KMS-11 (cell line): ENCODE data around the gene EGFL6.

Experiments
- H2AFZ ChIP-seq: fragments of 200-600 bp; sonication (generic); 2 replicates; pipeline ENCODE4 v1.6.1; 2016; ENCODE audit warnings: antibody characterized with exemption, mixed run types, low read depth
- H3K27ac ChIP-seq: fragments of 200-600 bp; sonication (generic); 2 replicates; pipeline ENCODE4 v1.6.1; 2016; ENCODE audit warnings: mild to moderate bottlenecking, mixed run types
- H3K27me3 ChIP-seq: fragments of 200-600 bp; sonication (generic); 2 replicates; pipeline ENCODE4 v1.6.1; 2017; ENCODE audit warnings: mild to moderate bottlenecking, low read depth, mixed run types, moderate library complexity; ENCODE audit not compliant: insufficient read depth
- H3K36me3 ChIP-seq: fragments of 200-600 bp; sonication (generic); 2 replicates; pipeline ENCODE4 v1.6.1; 2017; ENCODE audit warnings: mild to moderate bottlenecking, mixed run types; ENCODE audit not compliant: insufficient read depth
- H3K4me1 ChIP-seq: fragments of 200-600 bp; sonication (generic); 2 replicates; pipeline ENCODE4 v1.6.1; 2016; ENCODE audit warnings: mild to moderate bottlenecking, low read depth, mixed run types; ENCODE audit not compliant: poor library complexity, severe bottlenecking
- H3K4me2 ChIP-seq: fragments of 200-600 bp; sonication (generic); 2 replicates; pipeline ENCODE4 v1.7.0; 2016; ENCODE audit warnings: mild to moderate bottlenecking, mixed run types
- H3K4me3 ChIP-seq: fragments of 200-600 bp; sonication (generic); IDR thresholded peaks from 2 replicates; pipeline ENCODE4 v1.6.1; 2017; ENCODE audit warnings: low read depth, low read length, mixed read lengths; ENCODE audit not compliant: insufficient read depth
- H3K79me2 ChIP-seq: fragments of 200-600 bp; sonication (generic); 2 replicates; pipeline ENCODE4 v1.6.1; 2016; ENCODE audit warnings: low read depth, mixed run types; ENCODE audit not compliant: insufficient read depth
- H3K9ac ChIP-seq: fragments of 200-600 bp; sonication (generic); 2 replicates; pipeline ENCODE4 v1.6.1; 2016; ENCODE audit warnings: mild to moderate bottlenecking, mixed run types
- H4K20me1 ChIP-seq: fragments of 200-600 bp; sonication (generic); 2 replicates; pipeline ENCODE4 v1.6.1; 2016; ENCODE audit warnings: mild to moderate bottlenecking, mixed run types; ENCODE audit not compliant: insufficient read depth
- TF ChIP-seq, protein P1 (sequence below): fragments of 200-600 bp; sonication (generic); conservative IDR thresholded peaks from 2 replicates; pipeline ENCODE4 v1.6.1; 2017; ENCODE audit warnings: low read depth, mild to moderate bottlenecking, antibody characterized with exemption, low read length, moderate library complexity, mixed read lengths

EGFL6 gene

DNA sequence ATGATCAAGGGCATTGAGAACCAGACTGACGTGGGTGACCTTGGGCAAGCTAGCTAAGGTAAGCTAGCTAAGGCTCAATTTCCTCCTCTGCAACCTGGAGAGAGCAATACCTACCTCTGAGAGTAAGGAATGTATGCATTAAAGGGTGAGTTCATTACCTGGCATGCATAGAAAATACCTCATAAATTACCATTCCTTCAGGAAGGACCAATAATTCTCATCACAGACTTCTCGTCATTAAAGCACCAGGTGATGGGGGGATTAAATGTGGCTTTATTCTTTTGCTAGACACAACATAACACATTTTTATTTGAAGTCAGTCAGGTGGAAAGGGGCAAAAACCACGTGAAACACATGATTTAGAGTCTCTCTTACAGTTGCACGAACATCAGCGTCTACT, 21.5 kb downstream of the EGFL6 start:
- Histone ChIP-seq H3K27ac (no peak overlapping the region), H2AFZ (no peak overlapping the region), H3K27me3 (no peaks in the 10 kb centered on the region), H3K4me3 (no peak overlapping the region), H3K36me3 (no peaks in the 10 kb centered on the region), H3K9ac (no peak overlapping the region), H3K79me2 (no peaks in the 10 kb centered on the region), H4K20me1 (no peaks in the 10 kb centered on the region), H3K4me1 (no peaks in the 10 kb centered on the region), H3K4me2 (no peak overlapping the region)
- TF ChIP-seq, protein P1, sequence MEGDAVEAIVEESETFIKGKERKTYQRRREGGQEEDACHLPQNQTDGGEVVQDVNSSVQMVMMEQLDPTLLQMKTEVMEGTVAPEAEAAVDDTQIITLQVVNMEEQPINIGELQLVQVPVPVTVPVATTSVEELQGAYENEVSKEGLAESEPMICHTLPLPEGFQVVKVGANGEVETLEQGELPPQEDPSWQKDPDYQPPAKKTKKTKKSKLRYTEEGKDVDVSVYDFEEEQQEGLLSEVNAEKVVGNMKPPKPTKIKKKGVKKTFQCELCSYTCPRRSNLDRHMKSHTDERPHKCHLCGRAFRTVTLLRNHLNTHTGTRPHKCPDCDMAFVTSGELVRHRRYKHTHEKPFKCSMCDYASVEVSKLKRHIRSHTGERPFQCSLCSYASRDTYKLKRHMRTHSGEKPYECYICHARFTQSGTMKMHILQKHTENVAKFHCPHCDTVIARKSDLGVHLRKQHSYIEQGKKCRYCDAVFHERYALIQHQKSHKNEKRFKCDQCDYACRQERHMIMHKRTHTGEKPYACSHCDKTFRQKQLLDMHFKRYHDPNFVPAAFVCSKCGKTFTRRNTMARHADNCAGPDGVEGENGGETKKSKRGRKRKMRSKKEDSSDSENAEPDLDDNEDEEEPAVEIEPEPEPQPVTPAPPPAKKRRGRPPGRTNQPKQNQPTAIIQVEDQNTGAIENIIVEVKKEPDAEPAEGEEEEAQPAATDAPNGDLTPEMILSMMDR: no peak

DNA sequence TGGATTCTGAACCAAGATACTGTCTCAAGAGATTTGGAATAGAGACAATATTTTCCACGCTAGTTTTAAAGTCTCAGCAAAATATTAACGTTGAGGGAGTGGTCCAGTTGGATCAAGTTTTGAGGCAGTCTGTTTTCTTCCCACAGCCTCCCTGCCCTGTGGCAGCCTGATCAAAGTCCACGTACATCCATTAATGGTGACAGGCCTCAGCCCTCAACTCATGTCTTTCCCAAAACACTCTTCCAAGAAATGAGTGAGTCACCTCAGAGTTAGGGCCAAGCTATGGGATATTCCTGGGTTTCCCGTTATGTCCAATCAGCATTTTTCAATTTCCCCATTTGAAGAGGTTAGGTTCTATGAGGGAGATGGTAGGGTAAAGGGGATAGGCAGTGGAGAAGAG, 28.5 kb downstream of the EGFL6 start:
- no peaks in the 10 kb centered on the region for H3K27me3 ChIP-seq
- H3K79me2 ChIP-seq: no peaks in the 10 kb centered on the region
- no peak overlapping the region for H3K4me2 ChIP-seq
- H2AFZ ChIP-seq: no peak overlapping the region
- H3K27ac ChIP-seq: no peak overlapping the region
- H3K4me1 ChIP-seq: no peaks in the 10 kb centered on the region
- TF ChIP-seq, protein P1: no peak
- H3K36me3 ChIP-seq: no peaks in the 10 kb centered on the region
- H3K9ac ChIP-seq: no peak overlapping the region
- H3K4me3 ChIP-seq: no peak overlapping the region
- no peaks in the 10 kb centered on the region for H4K20me1 ChIP-seq

DNA sequence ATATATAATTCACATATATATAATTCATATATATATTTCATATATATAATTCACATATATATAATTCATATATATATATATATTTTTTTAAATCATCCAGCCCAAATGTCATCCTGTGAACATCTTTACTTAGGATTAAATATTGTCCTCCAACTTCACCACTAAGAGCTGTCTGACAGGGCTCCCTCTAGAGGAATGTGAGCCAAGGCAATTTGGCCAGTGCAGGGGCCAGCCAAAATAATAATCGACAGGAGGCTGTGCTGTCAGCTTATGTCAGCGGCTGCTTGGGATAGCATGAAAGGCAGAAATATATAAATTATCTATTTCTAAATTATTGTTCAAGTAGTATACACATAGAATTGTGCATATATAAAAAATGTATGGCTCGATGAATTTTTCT, 29.5 kb downstream of the EGFL6 start:
- Histone ChIP-seq H3K36me3 (no peaks in the 10 kb centered on the region), H3K4me3 (no peak overlapping the region), H3K27ac (no peak overlapping the region), H3K4me1 (no peaks in the 10 kb centered on the region), H3K4me2 (no peak overlapping the region), H3K9ac (no peak overlapping the region), H3K27me3 (no peaks in the 10 kb centered on the region), H2AFZ (no peak overlapping the region), H4K20me1 (no peaks in the 10 kb centered on the region), H3K79me2 (no peaks in the 10 kb centered on the region)
- TF ChIP-seq, protein P1: no peak; the same call in 1 of the 2 replicates

DNA sequence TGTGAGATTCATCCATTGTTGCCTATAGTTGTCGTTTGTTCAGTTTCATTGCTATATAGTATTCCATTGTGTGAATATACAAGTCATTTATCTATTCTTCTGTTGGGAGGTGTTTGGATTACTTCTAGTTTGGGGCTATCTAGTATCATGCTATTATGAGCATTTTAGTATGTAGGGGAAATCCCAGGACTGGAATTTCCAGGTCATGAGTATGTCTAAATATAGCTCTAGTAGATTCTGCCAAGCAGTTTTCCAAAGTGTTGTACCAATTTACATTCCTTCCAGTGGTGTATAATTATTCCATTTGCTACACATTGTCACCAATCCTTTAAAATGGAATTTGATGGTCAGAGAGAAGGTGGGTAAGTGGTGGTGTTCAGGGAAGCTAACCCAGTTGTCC, 30.1 kb downstream of the EGFL6 start:
- TF ChIP-seq, protein P1: no peak
- Histone ChIP-seq H2AFZ (no peak overlapping the region), H3K4me3 (no peak overlapping the region), H4K20me1 (no peaks in the 10 kb centered on the region), H3K27me3 (no peaks in the 10 kb centered on the region), H3K27ac (no peak overlapping the region), H3K9ac (no peak overlapping the region), H3K79me2 (no peaks in the 10 kb centered on the region), H3K4me1 (no peaks in the 10 kb centered on the region), H3K36me3 (no peaks in the 10 kb centered on the region), H3K4me2 (no peak overlapping the region)
